HL-60 (cell line): ENCODE results near the gene TMTC1.

Experiments
- GABPA ChIP-seq: IDR thresholded peaks from 2 replicates; pipeline ENCODE4 v1.6.1; 2012; ENCODE audit warnings: low read depth
- POLR2AphosphoS5 ChIP-seq: IDR thresholded peaks from 2 replicates; pipeline ENCODE4 v1.6.1; 2012; ENCODE audit warnings: low read depth
- TF ChIP-seq, protein P1 (sequence below): IDR thresholded peaks from one replicate; pipeline ENCODE4 v1.5.1; 2011; ENCODE audit warnings: low read length, control low read depth, inconsistent platforms; ENCODE audit not compliant: insufficient read depth
- TF ChIP-seq, protein P2 (sequence below): IDR thresholded peaks from 2 replicates; pipeline ENCODE4 v1.6.1; 2012; ENCODE audit warnings: low read depth; ENCODE audit not compliant: insufficient replicate concordance

DNA sequence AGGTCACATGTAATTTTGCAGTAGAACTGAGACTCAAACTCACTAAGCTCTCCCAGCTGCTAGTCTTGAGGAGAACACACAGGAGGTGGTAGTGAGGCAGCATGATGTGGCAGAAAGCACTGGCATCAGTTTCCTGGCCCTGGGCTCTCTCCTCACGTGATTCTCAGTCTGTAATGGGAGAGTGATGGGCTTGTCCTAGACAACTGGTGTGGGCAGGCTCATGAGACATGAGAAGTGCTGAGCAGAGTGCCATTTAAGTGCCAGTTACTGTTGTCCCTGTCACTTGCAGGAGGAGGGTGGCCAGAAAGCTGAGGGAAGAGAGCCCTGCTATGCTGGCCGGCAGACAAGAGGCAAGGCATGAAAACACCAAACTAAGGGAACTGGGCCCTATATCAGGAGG lies 237.7 kb downstream of the TMTC1 start:
- TF ChIP-seq, protein P1, sequence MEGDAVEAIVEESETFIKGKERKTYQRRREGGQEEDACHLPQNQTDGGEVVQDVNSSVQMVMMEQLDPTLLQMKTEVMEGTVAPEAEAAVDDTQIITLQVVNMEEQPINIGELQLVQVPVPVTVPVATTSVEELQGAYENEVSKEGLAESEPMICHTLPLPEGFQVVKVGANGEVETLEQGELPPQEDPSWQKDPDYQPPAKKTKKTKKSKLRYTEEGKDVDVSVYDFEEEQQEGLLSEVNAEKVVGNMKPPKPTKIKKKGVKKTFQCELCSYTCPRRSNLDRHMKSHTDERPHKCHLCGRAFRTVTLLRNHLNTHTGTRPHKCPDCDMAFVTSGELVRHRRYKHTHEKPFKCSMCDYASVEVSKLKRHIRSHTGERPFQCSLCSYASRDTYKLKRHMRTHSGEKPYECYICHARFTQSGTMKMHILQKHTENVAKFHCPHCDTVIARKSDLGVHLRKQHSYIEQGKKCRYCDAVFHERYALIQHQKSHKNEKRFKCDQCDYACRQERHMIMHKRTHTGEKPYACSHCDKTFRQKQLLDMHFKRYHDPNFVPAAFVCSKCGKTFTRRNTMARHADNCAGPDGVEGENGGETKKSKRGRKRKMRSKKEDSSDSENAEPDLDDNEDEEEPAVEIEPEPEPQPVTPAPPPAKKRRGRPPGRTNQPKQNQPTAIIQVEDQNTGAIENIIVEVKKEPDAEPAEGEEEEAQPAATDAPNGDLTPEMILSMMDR: no peak
- TF ChIP-seq POLR2AphosphoS5: no peak
- TF ChIP-seq, protein P2, sequence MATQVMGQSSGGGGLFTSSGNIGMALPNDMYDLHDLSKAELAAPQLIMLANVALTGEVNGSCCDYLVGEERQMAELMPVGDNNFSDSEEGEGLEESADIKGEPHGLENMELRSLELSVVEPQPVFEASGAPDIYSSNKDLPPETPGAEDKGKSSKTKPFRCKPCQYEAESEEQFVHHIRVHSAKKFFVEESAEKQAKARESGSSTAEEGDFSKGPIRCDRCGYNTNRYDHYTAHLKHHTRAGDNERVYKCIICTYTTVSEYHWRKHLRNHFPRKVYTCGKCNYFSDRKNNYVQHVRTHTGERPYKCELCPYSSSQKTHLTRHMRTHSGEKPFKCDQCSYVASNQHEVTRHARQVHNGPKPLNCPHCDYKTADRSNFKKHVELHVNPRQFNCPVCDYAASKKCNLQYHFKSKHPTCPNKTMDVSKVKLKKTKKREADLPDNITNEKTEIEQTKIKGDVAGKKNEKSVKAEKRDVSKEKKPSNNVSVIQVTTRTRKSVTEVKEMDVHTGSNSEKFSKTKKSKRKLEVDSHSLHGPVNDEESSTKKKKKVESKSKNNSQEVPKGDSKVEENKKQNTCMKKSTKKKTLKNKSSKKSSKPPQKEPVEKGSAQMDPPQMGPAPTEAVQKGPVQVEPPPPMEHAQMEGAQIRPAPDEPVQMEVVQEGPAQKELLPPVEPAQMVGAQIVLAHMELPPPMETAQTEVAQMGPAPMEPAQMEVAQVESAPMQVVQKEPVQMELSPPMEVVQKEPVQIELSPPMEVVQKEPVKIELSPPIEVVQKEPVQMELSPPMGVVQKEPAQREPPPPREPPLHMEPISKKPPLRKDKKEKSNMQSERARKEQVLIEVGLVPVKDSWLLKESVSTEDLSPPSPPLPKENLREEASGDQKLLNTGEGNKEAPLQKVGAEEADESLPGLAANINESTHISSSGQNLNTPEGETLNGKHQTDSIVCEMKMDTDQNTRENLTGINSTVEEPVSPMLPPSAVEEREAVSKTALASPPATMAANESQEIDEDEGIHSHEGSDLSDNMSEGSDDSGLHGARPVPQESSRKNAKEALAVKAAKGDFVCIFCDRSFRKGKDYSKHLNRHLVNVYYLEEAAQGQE: no peak
- no peak for TF ChIP-seq GABPA
